HEK293 (cell line): ENCODE results near the gene KRTAP5-7.

Source experiments
- CTCF ChIA-PET: fragments of 350-600 bp; formaldehyde crosslinking; extraction: SDS; loops from one replicate; lab custom pipeline; 2021; ENCODE audit warnings: antibody characterized with exemption; lab: Yijun Ruan, JAX
- POLR2A ChIA-PET: fragments of 300-600 bp; formaldehyde crosslinking; extraction: SDS; loops from one replicate; lab custom pipeline; 2020; ENCODE audit warnings: antibody characterized with exemption, inconsistent platforms; lab: Yijun Ruan, JAX
- H3K27ac ChIP-seq: fragments of 200-500 bp; sonication (Bioruptor generic); 2 replicates; pipeline ENCODE4 v1.5.1; 2014; ENCODE audit warnings: low read depth, low read length, control low read depth, inconsistent platforms; ENCODE audit errors: extremely low read depth
- H3K36me3 ChIP-seq, 2 experiments: fragments of 200-500 bp in 1 of 2; sonication (Bioruptor generic) in 1 of 2; 1 replicate in 1 of 2; 2 replicates in 1 of 2; pipeline ENCODE4 v1.5.1; 2014 to 2017; ENCODE audit warnings: inconsistent platforms in 2 of 2, low read length in 2 of 2; ENCODE audit not compliant: control insufficient read depth in 2 of 2, insufficient read depth in 1 of 2
- H3K4me1 ChIP-seq: fragments of 200-500 bp; sonication (Bioruptor generic); 2 replicates; pipeline ENCODE4 v1.5.1; 2014; ENCODE audit warnings: mild to moderate bottlenecking, low read length, inconsistent platforms; ENCODE audit not compliant: control insufficient read depth, insufficient read depth
- H3K4me3 ChIP-seq: 2 replicates; pipeline ENCODE4 v1.5.1; 2011; ENCODE audit warnings: low read depth, mild to moderate bottlenecking, control low read depth, low read length, moderate library complexity
- H3K9me3 ChIP-seq: fragments of 200-500 bp; sonication (Bioruptor generic); 2 replicates; pipeline ENCODE4 v1.5.1; 2014; ENCODE audit warnings: low read depth, low read length, inconsistent platforms; ENCODE audit not compliant: control insufficient read depth, insufficient read depth
- BCL11A ChIP-seq: fragments of 450-650 bp; formaldehyde crosslinking; IDR thresholded peaks from 2 replicates; pipeline ENCODE4 v1.5.1; 2016; ENCODE audit warnings: low read depth, missing biosample characterization, missing genetic modification characterization
- HOXC10 ChIP-seq: sonication (generic); formaldehyde crosslinking; IDR thresholded peaks from 2 replicates; pipeline ENCODE4 v1.8.1; 2023; ENCODE audit warnings: mild to moderate bottlenecking, missing genetic modification reagents
- IKZF3 ChIP-seq: fragments of 450-650 bp; IDR thresholded peaks from 2 replicates; pipeline ENCODE4 v1.5.0; 2018; ENCODE audit warnings: missing biosample characterization, mild to moderate bottlenecking, missing genetic modification characterization, moderate library complexity
- KLF10 ChIP-seq: fragments of 450-650 bp; IDR thresholded peaks from 2 replicates; pipeline ENCODE4 v1.5.1; 2018; ENCODE audit warnings: missing biosample characterization, mild to moderate bottlenecking, missing genetic modification characterization
- KLF16 ChIP-seq: fragments of 450-650 bp; formaldehyde crosslinking; IDR thresholded peaks from 2 replicates; pipeline ENCODE4 v1.5.1; 2017; ENCODE audit warnings: missing biosample characterization, missing genetic modification characterization
- REPIN1 ChIP-seq: fragments of 450-650 bp; formaldehyde crosslinking; IDR thresholded peaks from 2 replicates; pipeline ENCODE4 v1.5.1; 2017; ENCODE audit warnings: missing biosample characterization, missing genetic modification characterization, low read depth
- SP3 ChIP-seq: fragments of 450-650 bp; formaldehyde crosslinking; IDR thresholded peaks from 2 replicates; pipeline ENCODE4 v1.5.1; 2016; ENCODE audit warnings: missing biosample characterization, missing genetic modification characterization
- ZNF19 ChIP-seq: fragments of 450-650 bp; formaldehyde crosslinking; IDR thresholded peaks from 2 replicates; pipeline ENCODE4; 2016; ENCODE audit warnings: missing biosample characterization, missing genetic modification characterization, low read depth
- ZNF280C ChIP-seq: fragments of 450-650 bp; formaldehyde crosslinking; IDR thresholded peaks from 2 replicates; pipeline ENCODE4 v1.5.1; 2016; ENCODE audit warnings: missing biosample characterization, missing genetic modification characterization
- ZNF280D ChIP-seq: fragments of 450-650 bp; formaldehyde crosslinking; IDR thresholded peaks from 2 replicates; pipeline ENCODE4 v1.5.1; 2016; ENCODE audit warnings: missing biosample characterization, missing genetic modification characterization
- ZNF311 ChIP-seq: fragments of 450-650 bp; formaldehyde crosslinking; IDR thresholded peaks from 2 replicates; pipeline ENCODE4 v1.5.1; 2017; ENCODE audit warnings: missing biosample characterization, missing genetic modification characterization, borderline replicate concordance
- ZNF350 ChIP-seq: fragments of 450-650 bp; formaldehyde crosslinking; IDR thresholded peaks from 2 replicates; pipeline ENCODE4 v1.5.0; 2017; ENCODE audit warnings: missing biosample characterization, mild to moderate bottlenecking, missing genetic modification characterization
- ZNF426 ChIP-seq: fragments of 450-650 bp; formaldehyde crosslinking; IDR thresholded peaks from 2 replicates; pipeline ENCODE4 v1.5.1; 2017; ENCODE audit warnings: missing biosample characterization, missing genetic modification characterization, mild to moderate bottlenecking, inconsistent platforms, moderate library complexity
- ZNF521 ChIP-seq: fragments of 450-650 bp; formaldehyde crosslinking; IDR thresholded peaks from 2 replicates; pipeline ENCODE4 v1.5.1; 2017; ENCODE audit warnings: missing biosample characterization, mild to moderate bottlenecking, missing genetic modification characterization
- ZNF529 ChIP-seq: fragments of 450-650 bp; formaldehyde crosslinking; IDR thresholded peaks from 2 replicates; pipeline ENCODE4 v1.5.1; 2017; ENCODE audit warnings: missing genetic modification characterization, missing biosample characterization; ENCODE audit not compliant: insufficient replicate concordance
- ZNF610 ChIP-seq: fragments of 450-650 bp; formaldehyde crosslinking; IDR thresholded peaks from 2 replicates; pipeline ENCODE4 v1.5.1; 2016; ENCODE audit warnings: missing biosample characterization, missing genetic modification characterization, borderline replicate concordance
- ZNF626 ChIP-seq: fragments of 450-650 bp; sonication (Bioruptor Pico); formaldehyde crosslinking; IDR thresholded peaks from 2 replicates; pipeline ENCODE4 v1.5.1; 2018; ENCODE audit warnings: missing biosample characterization, missing genetic modification characterization, inconsistent platforms
- ZNF692 ChIP-seq: fragments of 450-650 bp; formaldehyde crosslinking; IDR thresholded peaks from 2 replicates; pipeline ENCODE4 v1.5.1; 2016; ENCODE audit warnings: missing biosample characterization, missing genetic modification characterization
- ZNF777 ChIP-seq: fragments of 450-650 bp; formaldehyde crosslinking; IDR thresholded peaks from 2 replicates; pipeline ENCODE4 v1.5.1; 2017; ENCODE audit warnings: missing biosample characterization, missing genetic modification characterization, borderline replicate concordance
- ZNF791 ChIP-seq: fragments of 450-650 bp; formaldehyde crosslinking; IDR thresholded peaks from 2 replicates; pipeline ENCODE4 v1.5.1; 2016; ENCODE audit warnings: missing biosample characterization, missing genetic modification characterization
- ZNF792 ChIP-seq: fragments of 450-650 bp; formaldehyde crosslinking; IDR thresholded peaks from 2 replicates; pipeline ENCODE4 v1.5.1; 2016; ENCODE audit warnings: missing biosample characterization, missing genetic modification characterization
- ZSCAN16 ChIP-seq: fragments of 450-650 bp; formaldehyde crosslinking; IDR thresholded peaks from 2 replicates; pipeline ENCODE4 v1.5.1; 2016; ENCODE audit warnings: missing biosample characterization, missing genetic modification characterization

KRTAP5-7 gene

GRCh38 chr11:71535825-71536224 lies 8.8 kb downstream of the KRTAP5-7 start:
- POLR2A ChIA-PET = no interaction called here
- TF ChIP-seq ZNF610 (tag by site-specific recombination) (no peak), ZSCAN16 (tag by site-specific recombination) (no peak), ZNF280D (tag by site-specific recombination) (no peak), ZNF521 (tag by site-specific recombination) (no peak), BCL11A (no peak), ZNF529 (tag by site-specific recombination) (no peak), ZNF280C (tag by site-specific recombination) (no peak), ZNF311 (tag by site-specific recombination) (no peak), ZNF426 (tag by site-specific recombination) (no peak), SP3 (tag by site-specific recombination) (no peak), ZNF692 (tag by site-specific recombination) (no peak), ZNF626 (tag by site-specific recombination) (no peak), KLF10 (tag by site-specific recombination) (no peak), REPIN1 (tag by site-specific recombination) (no peak), IKZF3 (tag by site-specific recombination) (no peak), HOXC10 (CRISPR knock-in tag) (no peak)
- TF ChIP-seq, all 188 proteins: peak for 0
- H3K27ac ChIP-seq = no peak overlapping the region
- no peaks in the 10 kb centered on the region for H3K36me3 ChIP-seq
- no peak overlapping the region for H3K4me3 ChIP-seq
- CTCF ChIA-PET = no interaction called here
- H3K9me3 ChIP-seq = no peaks in the 10 kb centered on the region
- H3K4me1 ChIP-seq = no peaks in the 10 kb centered on the region

GRCh38 chr11:71537537-71537936 lies 10.5 kb downstream of the KRTAP5-7 start:
- Histone ChIP-seq H3K36me3 (no peaks in the 10 kb centered on the region), H3K4me1 (no peaks in the 10 kb centered on the region), H3K9me3 (no peaks in the 10 kb centered on the region), H3K4me3 (no peak overlapping the region), H3K27ac (no peak overlapping the region)
- POLR2A ChIA-PET = no interaction called here
- TF ChIP-seq SP3 (tag by site-specific recombination) = no peak
- TF ChIP-seq ZNF792 = no peak
- TF ChIP-seq ZNF19 = no peak
- TF ChIP-seq ZNF350 (tag by site-specific recombination) = no peak
- no peak for TF ChIP-seq KLF16
- TF ChIP-seq ZNF791 = no peak
- TF ChIP-seq ZNF777 (tag by site-specific recombination) = no peak
- CTCF ChIA-PET = no interaction called here
